Stimulated activated CD8-positive, alpha-beta memory T cell treated with anti-CD3 and anti-CD28 coated beads, Interleukin-15, amount 100 ng/mL, for 48 hours (primary cell): Measurements from ENCODE around the gene PPHLN1.
A peak's percentile ranks its signal among the peaks of the same experiment; 100 is the strongest.
"Not testable (repeated sequence)": the region's sequence is repeated elsewhere in the genome, so short reads cannot be mapped to it uniquely, and the experiment has no call there.

ENCODE experiments used
- DNase-seq, 2 donors: peaks; one replicate each; pipeline ENCODE4 v3.0.0-alpha.2; 2020; ENCODE audit warnings: low read depth in 2 of 2

The PPHLN1 gene

GRCh38 chr12:42370013-42370412 lies 44.0 kb downstream of the PPHLN1 start:
- no peak for DNase-seq

- no peak for DNase-seq
These were observed 46.3 kb downstream of the PPHLN1 start for GRCh38 chr12:42372154-42372791.

- DNase-seq, result no peak
These were observed 47.7 kb downstream of the PPHLN1 start for GRCh38 chr12:42373669-42374068.

- DNase-seq, result no peak
These were observed 54.8 kb downstream of the PPHLN1 start for GRCh38 chr12:42380733-42381132.

GRCh38 chr12:42382013-42382696 lies 56.2 kb downstream of the PPHLN1 start:
- no peak for DNase-seq

GRCh38 chr12:42385326-42385841 lies 59.4 kb downstream of the PPHLN1 start:
- no peak for DNase-seq

GRCh38 chr12:42386308-42386707 lies 60.3 kb downstream of the PPHLN1 start:
- DNase-seq, result no peak

GRCh38 chr12:42388086-42388485 lies 62.1 kb downstream of the PPHLN1 start:
- DNase-seq, result not testable (repeated sequence)

GRCh38 chr12:42394429-42394828 lies 68.5 kb downstream of the PPHLN1 start:
- DNase-seq, result no peak

GRCh38 chr12:42396473-42397259 lies 70.7 kb downstream of the PPHLN1 start:
- no peak for DNase-seq

GRCh38 chr12:42402821-42403411 lies 76.9 kb downstream of the PPHLN1 start:
- DNase-seq, result no peak

- no peak for DNase-seq
These were observed 81.3 kb downstream of the PPHLN1 start for GRCh38 chr12:42407306-42407705.

GRCh38 chr12:42409471-42409870 lies 83.5 kb downstream of the PPHLN1 start:
- DNase-seq, result no peak

- no peak for DNase-seq
These were observed 84.4 kb downstream of the PPHLN1 start for GRCh38 chr12:42410340-42410739.

GRCh38 chr12:42420395-42420794 lies 94.4 kb downstream of the PPHLN1 start:
- DNase-seq, result no peak

- no peak for DNase-seq
These were observed 96.1 kb downstream of the PPHLN1 start for GRCh38 chr12:42421844-42422779.

GRCh38 chr12:42422785-42423184 lies 96.8 kb downstream of the PPHLN1 start:
- no peak for DNase-seq

- peak; percentile 1 to 3 for DNase-seq
These were observed 100.8 kb downstream of the PPHLN1 start for GRCh38 chr12:42426746-42427145.

GRCh38 chr12:42428850-42429249 lies 102.9 kb downstream of the PPHLN1 start:
- DNase-seq, result no peak

GRCh38 chr12:42432517-42433140 lies 106.7 kb downstream of the PPHLN1 start:
- DNase-seq, result no peak

- DNase-seq, result no peak
These were observed 114.6 kb downstream of the PPHLN1 start for GRCh38 chr12:42440608-42441007.
